ENCODE data around the gene RNU6-9. TPM values are rescaled to one million over a fixed set of nuclear protein-coding genes. Genes with fewer than 3 reads are reported as not detected.

RNU6-9 gene
- total and polyA plus RNA-seq, 2 experiments from 2014 or later = not detected

DNA sequence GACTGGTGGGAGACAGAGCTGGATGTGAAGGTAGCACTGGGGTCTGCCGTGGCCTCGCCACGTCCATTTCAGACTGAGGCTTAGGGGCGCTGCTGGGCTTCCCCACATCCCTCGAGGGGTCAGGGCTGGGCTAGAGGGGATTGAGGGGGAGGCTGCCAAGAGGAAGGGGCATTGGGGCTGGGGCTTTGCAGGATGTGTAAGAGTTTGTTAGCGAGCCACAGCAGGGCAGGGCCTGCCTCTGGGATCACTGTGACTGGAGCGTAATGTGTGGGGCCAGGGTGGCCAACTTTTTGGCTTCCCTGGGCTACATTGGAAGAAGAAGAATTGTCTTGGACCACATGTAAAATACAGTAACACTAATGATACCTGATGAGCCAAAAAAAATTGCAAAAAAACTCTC is 46.6 kb downstream of the RNU6-9 start:
- in situ Hi-C loops (cut with MboI) = no loop called here
- no peaks in the 10 kb centered on the region for H3K9me2 ChIP-seq (ENCODE audit: insufficient read depth)
- H2AFZ ChIP-seq = no peak overlapping the region
- peaks cover 5% of the 10 kb centered on the region; the same call in 1 of the 2 replicates for H3K4me1 ChIP-seq (ENCODE audit: insufficient read depth)
- H4K20me1 ChIP-seq (ENCODE audit: insufficient read depth) = no peaks in the 10 kb centered on the region
- no peak overlapping the region for H3K27ac ChIP-seq
- H3K79me2 ChIP-seq (ENCODE audit: insufficient read depth) = peaks cover 100% of the 10 kb centered on the region
- H3F3A ChIP-seq (ENCODE audit: insufficient read depth) = no peaks in the 10 kb centered on the region
- H3K9me3 ChIP-seq (ENCODE audit: low read depth) = no peaks in the 10 kb centered on the region
- no peak for TF ChIP-seq EZH2phosphoT487 (IDR thresholded peaks at IDR 0.05; ENCODE audit: insufficient read depth, low read depth)
- TF ChIP-seq EZH2 (IDR thresholded peaks at IDR 0.05; ENCODE audit: insufficient read depth, poor library complexity, severe bottlenecking) = no peak
- H3K4me3 ChIP-seq = no peak overlapping the region
- 95 to 98% methylated on average over 6 to 7 of the region's 7 CpGs for WGBS, 2 experiments (ENCODE audit: low coverage in 1 of 2, low lambda C conversion rate in 2 of 2, missing lambda C conversion rate in 2 of 2)
- no peaks in the 10 kb centered on the region; the same call in 1 of the 2 replicates for H3K36me3 ChIP-seq (ENCODE audit: low read depth)
- H3K9ac ChIP-seq = no peak overlapping the region
- no peak overlapping the region for H3K4me2 ChIP-seq (ENCODE audit: unreplicated experiment)
- no peaks in the 10 kb centered on the region for H3K27me3 ChIP-seq (replicated peaks; ENCODE audit: insufficient read depth)
- no peak for DNase-seq

DNA sequence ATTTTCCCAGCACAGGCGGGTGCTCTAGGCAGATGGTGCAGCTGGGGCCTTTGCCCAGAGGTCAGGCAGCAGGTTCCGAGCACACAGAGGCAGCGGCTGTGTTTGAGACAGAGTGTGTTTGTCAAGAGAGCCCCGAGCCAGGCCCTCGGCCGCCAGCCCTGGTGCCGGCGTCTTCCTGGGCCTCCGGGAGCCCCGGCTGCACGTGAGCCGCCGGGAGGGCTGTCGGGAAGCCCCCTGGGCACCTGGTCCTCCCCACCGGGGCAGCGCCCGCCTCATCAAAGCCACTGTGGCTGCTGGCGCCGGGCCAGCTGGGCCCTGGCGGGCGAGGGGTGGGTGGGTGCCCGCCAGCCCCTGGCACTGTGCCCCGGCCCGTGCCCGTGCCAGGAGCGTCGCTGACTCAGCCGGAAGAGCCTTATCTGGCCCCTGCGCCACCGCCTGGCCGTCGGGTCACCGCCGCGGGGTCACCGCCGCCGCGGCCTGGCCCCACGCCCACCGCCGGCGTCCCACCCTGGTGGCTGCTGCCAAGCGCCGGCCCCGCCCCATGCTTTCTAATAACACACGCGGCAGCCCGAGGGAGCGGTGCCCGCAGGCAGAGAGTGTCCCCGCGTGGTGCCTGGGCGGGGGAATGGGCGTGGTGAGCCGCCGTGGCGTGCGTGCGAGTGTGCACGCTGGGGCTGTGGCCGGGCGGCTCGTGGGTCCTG is 47.5 kb downstream of the RNU6-9 start:
- Histone ChIP-seq H3K27ac (no peak overlapping the region), H3K4me1 (ENCODE audit: insufficient read depth) (no peaks in the 10 kb centered on the region), H3K9ac (no peak overlapping the region), H4K20me1 (ENCODE audit: insufficient read depth) (no peaks in the 10 kb centered on the region), H3K9me3 (ENCODE audit: low read depth) (no peaks in the 10 kb centered on the region), H3K4me2 (ENCODE audit: unreplicated experiment) (no peak overlapping the region), H3K79me2 (ENCODE audit: insufficient read depth) (peaks cover 100% of the 10 kb centered on the region), H3F3A (ENCODE audit: insufficient read depth) (no peaks in the 10 kb centered on the region), H2AFZ (no peak overlapping the region), H3K27me3 (replicated peaks; ENCODE audit: insufficient read depth) (no peaks in the 10 kb centered on the region), H3K9me2 (ENCODE audit: insufficient read depth) (no peaks in the 10 kb centered on the region), H3K4me3 (no peak overlapping the region), H3K36me3 (ENCODE audit: low read depth) (no peaks in the 10 kb centered on the region; the same call in 1 of the 2 replicates)
- in situ Hi-C loops (cut with MboI) = no loop called here
- TF ChIP-seq EZH2phosphoT487 (IDR thresholded peaks at IDR 0.05; ENCODE audit: insufficient read depth, low read depth) (no peak), EZH2 (IDR thresholded peaks at IDR 0.05; ENCODE audit: insufficient read depth, poor library complexity, severe bottlenecking) (no peak)
- DNase-seq = no peak
- WGBS, 2 experiments (ENCODE audit: low coverage in 1 of 2, low lambda C conversion rate in 2 of 2, missing lambda C conversion rate in 2 of 2) = 86 to 88% methylated on average over 19 to 60 of the region's 64 CpGs

DNA sequence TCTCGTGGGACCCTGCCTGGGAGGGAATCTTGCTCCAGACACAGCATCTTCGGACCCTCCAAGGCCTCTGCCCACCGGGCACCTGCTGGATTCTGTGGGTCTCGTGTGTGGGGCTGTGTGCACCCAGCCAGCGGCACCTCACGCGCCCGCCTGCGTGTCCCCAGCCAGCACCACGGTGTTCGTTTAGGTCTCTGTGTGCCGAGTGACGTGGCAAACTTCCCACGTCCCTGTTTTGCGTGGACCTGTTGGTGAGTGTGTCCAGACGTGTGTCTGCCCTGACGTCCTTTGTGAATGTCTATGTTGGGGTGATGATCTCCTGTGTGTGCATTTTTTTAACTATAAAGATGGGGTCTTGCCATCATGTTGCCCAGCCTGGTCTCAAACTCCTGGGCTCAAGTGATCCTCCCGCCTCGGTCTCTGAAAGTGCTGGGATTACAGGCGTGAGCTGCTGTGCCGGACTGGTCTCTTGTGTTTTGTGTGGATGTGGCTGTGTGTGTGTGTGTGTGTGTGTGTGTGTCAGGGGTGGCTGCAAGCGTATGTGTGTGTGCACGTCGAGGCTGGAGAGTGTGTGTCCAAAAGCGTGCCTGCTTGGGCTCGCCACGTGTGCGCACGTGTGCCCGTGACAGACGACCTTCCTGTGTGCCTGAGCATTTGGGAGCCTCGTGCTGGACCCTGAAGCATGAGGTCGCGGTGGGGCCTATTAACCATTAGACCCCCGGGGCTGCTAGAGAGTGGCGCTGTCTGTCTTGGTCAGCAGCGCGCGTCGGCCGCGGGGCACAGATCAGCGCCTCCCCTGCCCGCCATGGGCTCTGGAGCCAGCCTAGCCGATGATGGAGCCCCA is 48.2 kb downstream of the RNU6-9 start:
- Histone ChIP-seq H3K4me2 (ENCODE audit: unreplicated experiment) (no peak overlapping the region), H3K9me3 (ENCODE audit: low read depth) (no peaks in the 10 kb centered on the region), H3K9me2 (ENCODE audit: insufficient read depth) (no peaks in the 10 kb centered on the region), H3K36me3 (ENCODE audit: low read depth) (no peaks in the 10 kb centered on the region; the same call in 1 of the 2 replicates), H3K9ac (no peak overlapping the region), H3K79me2 (ENCODE audit: insufficient read depth) (peaks cover 100% of the 10 kb centered on the region), H3K4me1 (ENCODE audit: insufficient read depth) (no peaks in the 10 kb centered on the region), H3K4me3 (no peak overlapping the region), H3K27me3 (replicated peaks; ENCODE audit: insufficient read depth) (no peaks in the 10 kb centered on the region), H3K27ac (no peak overlapping the region), H2AFZ (no peak overlapping the region), H3F3A (ENCODE audit: insufficient read depth) (no peaks in the 10 kb centered on the region), H4K20me1 (ENCODE audit: insufficient read depth) (no peaks in the 10 kb centered on the region)
- WGBS, 2 experiments (ENCODE audit: low coverage in 1 of 2, low lambda C conversion rate in 2 of 2, missing lambda C conversion rate in 2 of 2) = 93 to 95% methylated on average over 43 to 45 of the region's 45 CpGs
- DNase-seq = no peak
- TF ChIP-seq EZH2 (IDR thresholded peaks at IDR 0.05; ENCODE audit: insufficient read depth, poor library complexity, severe bottlenecking) = no peak
- TF ChIP-seq EZH2phosphoT487 (IDR thresholded peaks at IDR 0.05; ENCODE audit: insufficient read depth, low read depth) = no peak
- in situ Hi-C loops (cut with MboI) = no loop called here

DNA sequence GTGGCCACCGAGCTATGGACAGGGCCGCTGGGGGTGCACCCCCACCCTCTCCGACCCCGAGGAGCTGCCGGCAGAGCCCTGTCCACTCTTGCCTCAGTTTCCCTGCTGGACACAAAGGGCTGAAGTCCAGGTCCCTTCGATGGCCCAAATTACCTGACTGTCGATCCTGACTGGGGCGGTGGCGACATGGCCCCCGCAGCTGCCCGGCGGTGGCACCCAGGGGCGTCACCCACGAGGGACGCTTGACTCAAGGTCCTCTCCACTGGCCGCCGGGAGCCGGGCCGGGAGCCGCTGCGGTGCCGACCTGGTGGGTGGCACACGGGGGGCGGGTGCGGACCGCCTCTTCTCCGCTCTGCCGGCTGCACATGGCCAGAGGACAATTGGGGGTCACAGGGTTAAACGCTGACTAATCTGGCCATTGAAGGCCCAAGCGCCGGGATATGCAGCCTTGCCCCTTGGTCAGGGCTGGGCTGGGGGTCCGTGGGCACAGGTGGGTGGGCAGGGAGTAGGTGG is 48.9 kb downstream of the RNU6-9 start:
- H3K36me3 ChIP-seq (ENCODE audit: low read depth) = no peaks in the 10 kb centered on the region; the same call in 1 of the 2 replicates
- H3K27me3 ChIP-seq (replicated peaks; ENCODE audit: insufficient read depth) = no peaks in the 10 kb centered on the region
- no peak overlapping the region for H3K4me2 ChIP-seq (ENCODE audit: unreplicated experiment)
- 97% methylated on average over 31 of the region's 32 CpGs for WGBS, 2 experiments (ENCODE audit: low coverage in 1 of 2, low lambda C conversion rate in 2 of 2, missing lambda C conversion rate in 2 of 2)
- in situ Hi-C loops (cut with MboI) = no loop called here
- H3K27ac ChIP-seq = no peak overlapping the region
- H2AFZ ChIP-seq = no peak overlapping the region
- DNase-seq = no peak
- no peaks in the 10 kb centered on the region for H4K20me1 ChIP-seq (ENCODE audit: insufficient read depth)
- H3K79me2 ChIP-seq (ENCODE audit: insufficient read depth) = peaks cover 100% of the 10 kb centered on the region
- no peaks in the 10 kb centered on the region for H3K9me3 ChIP-seq (ENCODE audit: low read depth)
- no peak overlapping the region for H3K4me3 ChIP-seq
- no peak overlapping the region for H3K9ac ChIP-seq
- H3K4me1 ChIP-seq (ENCODE audit: insufficient read depth) = no peaks in the 10 kb centered on the region
- H3K9me2 ChIP-seq (ENCODE audit: insufficient read depth) = no peaks in the 10 kb centered on the region
- TF ChIP-seq EZH2 (IDR thresholded peaks at IDR 0.05; ENCODE audit: insufficient read depth, poor library complexity, severe bottlenecking) (no peak), EZH2phosphoT487 (IDR thresholded peaks at IDR 0.05; ENCODE audit: insufficient read depth, low read depth) (no peak)
- H3F3A ChIP-seq (ENCODE audit: insufficient read depth) = no peaks in the 10 kb centered on the region

Small RNA genes lying within 50 kb of the gene (small RNA-seq; reads per million reads assigned to genes)
- gene RNU6-9 (ENCODE audit: low read depth, low replicate concordance) = not detected

Other genes starting within 250 kb of the RNU6-9 start
- 71.3 and 72.4 TPM in 2 replicates for gene RNF126, start 230.3 kb upstream of the RNU6-9 start, total RNA-seq (2014; rRNA removed; shearing (Covaris generic))
- 52.7 and 58.5 TPM in 2 replicates for gene RNF126, start 230.3 kb upstream of the RNU6-9 start, polyA plus RNA-seq (2016; fragmentation: Nextera tagmentation; extraction: Ambion mirVana)
- 97.3 and 100 TPM in 2 replicates for gene FSTL3, start 217.1 kb upstream of the RNU6-9 start, total RNA-seq (2014; rRNA removed; shearing (Covaris generic))
- gene FSTL3, start 217.1 kb upstream of the RNU6-9 start, polyA plus RNA-seq (2016; fragmentation: Nextera tagmentation; extraction: Ambion mirVana) = 39.2 and 41.4 TPM in 2 replicates
- gene PRSS57, start 198.0 kb upstream of the RNU6-9 start, total RNA-seq (2014; rRNA removed; shearing (Covaris generic)) = not detected in 2 replicates
- not detected in 2 replicates for gene PRSS57, start 198.0 kb upstream of the RNU6-9 start, polyA plus RNA-seq (2016; fragmentation: Nextera tagmentation; extraction: Ambion mirVana)
- gene PALM, start 184.5 kb upstream of the RNU6-9 start, total RNA-seq (2014; rRNA removed; shearing (Covaris generic)) = 2.5 and 2.7 TPM in 2 replicates
- 0.32 and 0.36 TPM in 2 replicates for gene PALM, start 184.5 kb upstream of the RNU6-9 start, polyA plus RNA-seq (2016; fragmentation: Nextera tagmentation; extraction: Ambion mirVana)
- not detected in 2 replicates for gene MISP, start 142.4 kb upstream of the RNU6-9 start, total RNA-seq (2014; rRNA removed; shearing (Covaris generic))
- gene MISP, start 142.4 kb upstream of the RNU6-9 start, polyA plus RNA-seq (2016; fragmentation: Nextera tagmentation; extraction: Ambion mirVana) = 0.13 TPM in 1 of 2 replicates, not detected in the other
- 175 and 194 TPM in 2 replicates for gene PTBP1, start 96.0 kb upstream of the RNU6-9 start, total RNA-seq (2014; rRNA removed; shearing (Covaris generic))
- 157 and 160 TPM in 2 replicates for gene PTBP1, start 96.0 kb upstream of the RNU6-9 start, polyA plus RNA-seq (2016; fragmentation: Nextera tagmentation; extraction: Ambion mirVana)
- 0.32 TPM in 1 of 2 replicates, not detected in the other for gene PLPPR3, start 71.5 kb upstream of the RNU6-9 start, total RNA-seq (2014; rRNA removed; shearing (Covaris generic))
- not detected in 2 replicates for gene PLPPR3, start 71.5 kb upstream of the RNU6-9 start, polyA plus RNA-seq (2016; fragmentation: Nextera tagmentation; extraction: Ambion mirVana)
- gene AZU1, start 65.6 kb upstream of the RNU6-9 start, total RNA-seq (2014; rRNA removed; shearing (Covaris generic)) = not detected in 2 replicates
- gene AZU1, start 65.6 kb upstream of the RNU6-9 start, polyA plus RNA-seq (2016; fragmentation: Nextera tagmentation; extraction: Ambion mirVana) = not detected in 2 replicates
- gene PRTN3, start 52.5 kb upstream of the RNU6-9 start, total RNA-seq (2014; rRNA removed; shearing (Covaris generic)) = not detected in 2 replicates
- not detected in 2 replicates for gene PRTN3, start 52.5 kb upstream of the RNU6-9 start, polyA plus RNA-seq (2016; fragmentation: Nextera tagmentation; extraction: Ambion mirVana)
- gene ELANE, start 41.2 kb upstream of the RNU6-9 start, total RNA-seq (2014; rRNA removed; shearing (Covaris generic)) = 1.4 TPM in 1 of 2 replicates, not detected in the other
- gene ELANE, start 41.2 kb upstream of the RNU6-9 start, polyA plus RNA-seq (2016; fragmentation: Nextera tagmentation; extraction: Ambion mirVana) = 0.20 and 0.34 TPM in 2 replicates
- gene CFD, start 33.8 kb upstream of the RNU6-9 start, total RNA-seq (2014; rRNA removed; shearing (Covaris generic)) = 3.2 and 5.7 TPM in 2 replicates
- gene CFD, start 33.8 kb upstream of the RNU6-9 start, polyA plus RNA-seq (2016; fragmentation: Nextera tagmentation; extraction: Ambion mirVana) = 4.9 and 5.2 TPM in 2 replicates
- 20.9 and 26.6 TPM in 2 replicates for gene MED16, start 297 bp upstream of the RNU6-9 start, total RNA-seq (2014; rRNA removed; shearing (Covaris generic))
- 66.5 and 66.9 TPM in 2 replicates for gene MED16, start 297 bp upstream of the RNU6-9 start, polyA plus RNA-seq (2016; fragmentation: Nextera tagmentation; extraction: Ambion mirVana)
- gene R3HDM4, start 19.7 kb downstream of the RNU6-9 start, total RNA-seq (2014; rRNA removed; shearing (Covaris generic)) = 41.6 and 50.9 TPM in 2 replicates
- gene R3HDM4, start 19.7 kb downstream of the RNU6-9 start, polyA plus RNA-seq (2016; fragmentation: Nextera tagmentation; extraction: Ambion mirVana) = 52.7 and 58.1 TPM in 2 replicates
- gene KISS1R, start 23.8 kb downstream of the RNU6-9 start, total RNA-seq (2014; rRNA removed; shearing (Covaris generic)) = not detected in 2 replicates
- gene KISS1R, start 23.8 kb downstream of the RNU6-9 start, polyA plus RNA-seq (2016; fragmentation: Nextera tagmentation; extraction: Ambion mirVana) = not detected in 2 replicates
- gene ARID3A, start 32.6 kb downstream of the RNU6-9 start, total RNA-seq (2014; rRNA removed; shearing (Covaris generic)) = 6.7 and 8.5 TPM in 2 replicates
- gene ARID3A, start 32.6 kb downstream of the RNU6-9 start, polyA plus RNA-seq (2016; fragmentation: Nextera tagmentation; extraction: Ambion mirVana) = 2.4 and 2.8 TPM in 2 replicates
- gene WDR18, start 90.9 kb downstream of the RNU6-9 start, total RNA-seq (2014; rRNA removed; shearing (Covaris generic)) = 63.5 and 83.4 TPM in 2 replicates
- 143 and 157 TPM in 2 replicates for gene WDR18, start 90.9 kb downstream of the RNU6-9 start, polyA plus RNA-seq (2016; fragmentation: Nextera tagmentation; extraction: Ambion mirVana)
- 0.25 and 0.54 TPM in 2 replicates for gene GRIN3B, start 106.9 kb downstream of the RNU6-9 start, total RNA-seq (2014; rRNA removed; shearing (Covaris generic))
- gene GRIN3B, start 106.9 kb downstream of the RNU6-9 start, polyA plus RNA-seq (2016; fragmentation: Nextera tagmentation; extraction: Ambion mirVana) = not detected in 2 replicates
- 132 and 169 TPM in 2 replicates for gene TMEM259, start 127.6 kb downstream of the RNU6-9 start, total RNA-seq (2014; rRNA removed; shearing (Covaris generic))
- 76.7 and 79.7 TPM in 2 replicates for gene TMEM259, start 127.6 kb downstream of the RNU6-9 start, polyA plus RNA-seq (2016; fragmentation: Nextera tagmentation; extraction: Ambion mirVana)
- gene RNU6-2, start 128.0 kb downstream of the RNU6-9 start, total RNA-seq (2014; rRNA removed; shearing (Covaris generic)) = not detected in 2 replicates
- gene RNU6-2, start 128.0 kb downstream of the RNU6-9 start, polyA plus RNA-seq (2016; fragmentation: Nextera tagmentation; extraction: Ambion mirVana) = not detected in 2 replicates
- 239 and 244 TPM in 2 replicates for gene CNN2, start 133.1 kb downstream of the RNU6-9 start, total RNA-seq (2014; rRNA removed; shearing (Covaris generic))
- 400 and 415 TPM in 2 replicates for gene CNN2, start 133.1 kb downstream of the RNU6-9 start, polyA plus RNA-seq (2016; fragmentation: Nextera tagmentation; extraction: Ambion mirVana)
- 1.1 and 2.1 TPM in 2 replicates for gene ABCA7, start 146.6 kb downstream of the RNU6-9 start, total RNA-seq (2014; rRNA removed; shearing (Covaris generic))
- 1.7 and 2.6 TPM in 2 replicates for gene ABCA7, start 146.6 kb downstream of the RNU6-9 start, polyA plus RNA-seq (2016; fragmentation: Nextera tagmentation; extraction: Ambion mirVana)
- gene ARHGAP45, start 173.7 kb downstream of the RNU6-9 start, total RNA-seq (2014; rRNA removed; shearing (Covaris generic)) = 1.5 and 6.3 TPM in 2 replicates
- 3.2 and 3.5 TPM in 2 replicates for gene ARHGAP45, start 173.7 kb downstream of the RNU6-9 start, polyA plus RNA-seq (2016; fragmentation: Nextera tagmentation; extraction: Ambion mirVana)
- gene POLR2E, start 201.9 kb downstream of the RNU6-9 start, total RNA-seq (2014; rRNA removed; shearing (Covaris generic)) = 172 and 233 TPM in 2 replicates
- gene POLR2E, start 201.9 kb downstream of the RNU6-9 start, polyA plus RNA-seq (2016; fragmentation: Nextera tagmentation; extraction: Ambion mirVana) = 336 and 347 TPM in 2 replicates
- 298 and 323 TPM in 2 replicates for gene GPX4, start 210.5 kb downstream of the RNU6-9 start, total RNA-seq (2014; rRNA removed; shearing (Covaris generic))
- gene GPX4, start 210.5 kb downstream of the RNU6-9 start, polyA plus RNA-seq (2016; fragmentation: Nextera tagmentation; extraction: Ambion mirVana) = 601 and 607 TPM in 2 replicates